HepG2 (cell line): ENCODE results near the gene CHN2. TPM values are rescaled to one million over a fixed set of nuclear protein-coding genes. Genes with fewer than 3 reads are reported as not detected.

ENCODE experiments used
- ATAC-seq: fragments of 200-7000 bp; cut with Tn5 transposase; 3 replicates; pipeline ENCODE4 v1.9.1; 2020; ENCODE audit warnings: mild to moderate bottlenecking, moderate library complexity
- BruUV-seq: library from RNA; stranded (reverse); fragments of 400-500 nt; replicated peaks from 2 replicates; lab custom pipeline; 2021; lab: Mats Ljungman, UMichigan
- CTCF ChIA-PET: fragments of 300-600 bp; formaldehyde crosslinking; extraction: SDS; loops from one replicate; lab custom pipeline; 2021; ENCODE audit warnings: low total read pairs, inconsistent platforms, low intra/inter-chr PET ratio; lab: Yijun Ruan, JAX
- POLR2A ChIA-PET: fragments of 350-600 bp; sonication (Branson Sonifier 250); formaldehyde crosslinking; loops from one replicate; lab custom pipeline; 2020; ENCODE audit warnings: antibody characterized with exemption, inconsistent platforms; lab: Yijun Ruan, JAX
- DNase-seq: peaks from one replicate; pipeline ENCODE4 v3.0.0-alpha.2; 2015; ENCODE audit warnings: low spot score
- FAIRE-seq: peaks from 3 replicates; lab custom pipeline; 2011; peaks lifted over from hg19 to GRCh38; lab: Jason Lieb, UNC
- H2AFZ ChIP-seq: one replicate; pipeline ENCODE4 v1.6.1; 2011; ENCODE audit warnings: low read length, inconsistent platforms
- H3K27ac ChIP-seq: fragments of 300-600 bp; 3 replicates; pipeline ENCODE4 v1.8.0; 2011; ENCODE audit warnings: mixed run types, mild to moderate bottlenecking, mixed read lengths, low read length, inconsistent platforms; ENCODE audit not compliant: insufficient read depth; ENCODE audit errors: extremely low read length
- H3K27me3 ChIP-seq, 2 experiments: fragments of 200-600 bp in 1 of 2; 2 replicates in 1 of 2; 3 replicates in 1 of 2; pipeline versions ENCODE4 v1.6.0 to v1.8.0; 2011; ENCODE audit warnings: low read length in 2 of 2, mild to moderate bottlenecking in 2 of 2, moderate library complexity in 2 of 2, inconsistent platforms in 1 of 2; ENCODE audit not compliant: insufficient read depth in 2 of 2, control insufficient read depth in 1 of 2
- H3K36me3 ChIP-seq, 2 experiments: fragments of 200-600 bp in 1 of 2; replicated peaks in 1 of 2; 2 replicates in 1 of 2; 3 replicates in 1 of 2; pipeline versions ENCODE4 v1.5.1 to v1.8.0; 2011; ENCODE audit warnings: low read length in 2 of 2, inconsistent platforms in 1 of 2; ENCODE audit not compliant: insufficient read depth in 2 of 2, control insufficient read depth in 1 of 2
- H3K4me1 ChIP-seq: 2 replicates; pipeline ENCODE4 v1.5.1; 2012; ENCODE audit warnings: low read length, inconsistent platforms; ENCODE audit not compliant: insufficient read depth
- H3K4me2 ChIP-seq: 2 replicates; pipeline ENCODE4 v1.6.0; 2011; ENCODE audit warnings: low read depth, low read length, inconsistent platforms
- H3K4me3 ChIP-seq, 3 experiments: fragments of 200-600 bp in 1 of 3; sonication (generic), shearing (Covaris generic) in 1 of 3; replicated peaks in 1 of 3; 2 replicates each; pipeline ENCODE4 v1.5.1; 2011 to 2016; ENCODE audit warnings: low read length in 3 of 3, inconsistent platforms in 2 of 3, low read depth in 2 of 3, mild to moderate bottlenecking in 2 of 3, control low read depth in 1 of 3, mixed read lengths in 1 of 3; ENCODE audit not compliant: insufficient read depth in 1 of 3
- H3K79me2 ChIP-seq: one replicate; pipeline ENCODE4 v1.6.1; 2011; ENCODE audit warnings: low read length, inconsistent platforms; ENCODE audit not compliant: insufficient read depth
- H3K9ac ChIP-seq: 2 replicates; pipeline ENCODE4 v1.6.0; 2011; ENCODE audit warnings: mild to moderate bottlenecking, low read depth, low read length, inconsistent platforms; ENCODE audit not compliant: insufficient read depth
- H3K9me3 ChIP-seq: 2 replicates; pipeline ENCODE4 v1.5.1; 2012; ENCODE audit warnings: mild to moderate bottlenecking, low read length
- H4K20me1 ChIP-seq: 2 replicates; pipeline ENCODE4 v1.6.0; 2011; ENCODE audit warnings: inconsistent platforms, mild to moderate bottlenecking, low read length, moderate library complexity; ENCODE audit not compliant: insufficient read depth
- ATRX ChIP-seq: sonication (generic); formaldehyde crosslinking; IDR thresholded peaks from 2 replicates; pipeline ENCODE4 v1.4.0; 2020; ENCODE audit warnings: missing genetic modification reagents, borderline replicate concordance
- ELF1 ChIP-seq: sonication (generic); formaldehyde crosslinking; IDR thresholded peaks from 2 replicates; pipeline ENCODE4 v1.4.0; 2020; ENCODE audit warnings: missing genetic modification reagents
- MYC ChIP-seq: sonication (generic); formaldehyde crosslinking; IDR thresholded peaks from 2 replicates; pipeline ENCODE4 v1.9.0; 2021; ENCODE audit warnings: missing genetic modification reagents, borderline replicate concordance
- NCOR1 ChIP-seq: fragments of 200-600 bp; sonication (generic); IDR thresholded peaks from 2 replicates; pipeline ENCODE4 v1.7.0; 2017; ENCODE audit warnings: antibody characterized with exemption, low read length, borderline replicate concordance
- REL ChIP-seq: sonication (generic); formaldehyde crosslinking; conservative IDR thresholded peaks from 2 replicates; pipeline ENCODE4 v1.8.0; 2022; ENCODE audit warnings: mild to moderate bottlenecking, missing genetic modification reagents, moderate library complexity
- SMC3 ChIP-seq: IDR thresholded peaks from 2 replicates; pipeline ENCODE4 v1.6.1; 2011; ENCODE audit warnings: low read length, improper control_type of control experiment
- TCF7L2 ChIP-seq: IDR thresholded peaks from 2 replicates; pipeline ENCODE4 v1.6.1; 2011; ENCODE audit warnings: mild to moderate bottlenecking, low read depth, low read length, moderate library complexity
- TEAD3 ChIP-seq: optimal IDR thresholded peaks from 2 replicates; pipeline ENCODE3; 2016; ENCODE audit warnings: borderline replicate concordance
- ZNF160 ChIP-seq: sonication (generic); formaldehyde crosslinking; IDR thresholded peaks from 2 replicates; pipeline ENCODE4 v1.8.0; 2022; ENCODE audit warnings: mild to moderate bottlenecking, inconsistent platforms, missing genetic modification reagents
- ZNF331 ChIP-seq: sonication (generic); formaldehyde crosslinking; IDR thresholded peaks from 2 replicates; pipeline ENCODE4 v1.4.0; 2020; ENCODE audit warnings: missing genetic modification reagents
- ZNF563 ChIP-seq: sonication (generic); formaldehyde crosslinking; IDR thresholded peaks from 2 replicates; pipeline ENCODE4 v1.8.0; 2022; ENCODE audit warnings: mild to moderate bottlenecking, moderate library complexity, missing genetic modification reagents
- ZNF720 ChIP-seq: sonication (generic); formaldehyde crosslinking; IDR thresholded peaks from 2 replicates; pipeline ENCODE4 v1.4.0; 2020; ENCODE audit warnings: missing genetic modification reagents
- ZNF792 ChIP-seq: IDR thresholded peaks from 2 replicates; pipeline ENCODE4 v1.6.1; 2016
- WGBS: methylation state at CpG from one replicate; pipeline ENCODE4 v1.1.6; 2017; ENCODE audit warnings: low lambda C conversion rate; 5-methylcytosine and 5-hydroxymethylcytosine counted together
- in situ Hi-C: cut with HindIII; loops from 2 replicates; pipeline ENCODE4 v1.10.0; 2017; ENCODE audit warnings: low pct_unique_long_range_greater_than_20kb; ENCODE audit not compliant: extremely low pct_ligation_motif_present
- intact Hi-C: fragments of 100-400 bp; cut with micrococcal nuclease; formaldehyde crosslinking; loops from one replicate; pipeline ENCODE4 v1.10.0; 2022; ENCODE audit not compliant: unreplicated experiment
- polyA plus RNA-seq, 8 experiments: library from polyadenylated mRNA; depleted of rRNA in 3 of 8; stranded (reverse) in 7 of 8; unstranded in 1 of 8; fragments of >200 nt; fragmentation: Illumina TruSeq in 4 of 8; extraction: Trizol in 4 of 8; gene quantifications; 2 replicates each; pipeline versions ENCODE4 v1.2.1 to v1.2.3, GENCODE V29; 2011 to 2016; ENCODE audit warnings: low read depth in 4 of 8, missing spikeins in 1 of 8, mixed read lengths in 1 of 8; ENCODE audit not compliant: insufficient read depth in 1 of 8
- total RNA-seq, 5 experiments: library from RNA; depleted of rRNA; stranded (reverse); fragments of >200 nt; fragmentation: Illumina TruSeq; extraction: Trizol; gene quantifications; 2 replicates each; pipeline ENCODE4 v1.2.3, GENCODE V29; 2016; ENCODE audit warnings: low read depth in 1 of 5
- TF ChIP-seq, protein P1 (sequence below): IDR thresholded peaks from 2 replicates; pipeline ENCODE4 v1.6.1; 2016
- TF ChIP-seq, protein P2 (sequence below): sonication (generic); formaldehyde crosslinking; IDR thresholded peaks from 2 replicates; pipeline ENCODE4 v1.5.0; 2020; ENCODE audit warnings: mild to moderate bottlenecking, missing genetic modification reagents
- TF ChIP-seq, protein P3 (sequence below): sonication (generic); formaldehyde crosslinking; IDR thresholded peaks from 2 replicates; pipeline ENCODE4 v1.4.0; 2020; ENCODE audit warnings: missing genetic modification reagents, low read depth, mild to moderate bottlenecking, borderline replicate concordance
- TF ChIP-seq, protein P4 (sequence below): sonication (generic); formaldehyde crosslinking; IDR thresholded peaks from 2 replicates; pipeline ENCODE4 v1.4.0; 2020; ENCODE audit warnings: low read depth, missing genetic modification reagents

CHN2 gene
- total and polyA plus RNA-seq, 2 of the 13 experiments (the other 11 are each of a cell fraction or from before 2014, with no cell fraction given) = 23.5 to 30.5 TPM

DNA sequence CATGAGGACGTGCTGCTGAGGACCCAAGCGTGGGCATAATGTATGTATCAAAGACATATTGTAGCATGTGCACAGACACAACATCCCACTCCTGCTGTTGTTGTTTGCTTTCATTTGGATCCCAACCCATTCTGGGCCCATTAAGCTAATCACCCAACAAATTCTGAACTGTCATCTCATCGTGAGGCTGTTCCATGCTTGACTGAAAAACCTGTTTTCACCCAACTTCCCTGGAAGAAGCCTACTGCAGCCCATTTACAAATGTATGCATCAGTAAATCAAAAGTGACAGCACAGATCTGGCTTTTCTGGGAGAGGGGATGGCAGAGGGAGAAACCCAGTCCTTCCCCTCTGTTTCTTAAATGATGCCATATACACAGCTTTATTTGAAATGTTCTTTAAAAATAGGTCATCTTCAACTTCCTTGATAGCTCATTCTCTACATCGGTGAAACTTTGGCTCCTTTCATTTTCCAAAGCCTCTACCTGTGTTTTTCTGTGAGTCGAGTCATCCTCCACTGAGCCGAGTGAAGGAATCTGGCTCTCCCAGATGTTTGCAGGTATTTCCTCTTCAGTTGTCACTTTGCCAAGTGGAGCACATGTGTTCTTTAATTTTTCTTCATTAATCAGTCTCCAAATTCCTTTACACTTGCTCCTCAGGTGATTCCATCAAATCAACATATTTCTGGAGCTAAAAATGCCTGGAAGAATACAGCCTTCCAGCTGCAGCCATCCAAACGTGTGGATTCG lies 151.8 kb downstream of the CHN2 start:
- 98% methylated on average over 6 of the region's 8 CpGs for WGBS
- TF ChIP-seq NCOR1 (no peak), ZNF331 (CRISPR knock-in tag) (no peak), REL (CRISPR knock-in tag) (no peak), ELF1 (CRISPR knock-in tag) (no peak), MYC (CRISPR knock-in tag) (no peak), TEAD3 (no peak), SMC3 (no peak), TCF7L2 (no peak), ZNF720 (no peak), ATRX (CRISPR knock-in tag) (no peak), ZNF160 (CRISPR knock-in tag) (no peak), ZNF792 (no peak), ZNF563 (no peak)
- TF ChIP-seq, protein P1, sequence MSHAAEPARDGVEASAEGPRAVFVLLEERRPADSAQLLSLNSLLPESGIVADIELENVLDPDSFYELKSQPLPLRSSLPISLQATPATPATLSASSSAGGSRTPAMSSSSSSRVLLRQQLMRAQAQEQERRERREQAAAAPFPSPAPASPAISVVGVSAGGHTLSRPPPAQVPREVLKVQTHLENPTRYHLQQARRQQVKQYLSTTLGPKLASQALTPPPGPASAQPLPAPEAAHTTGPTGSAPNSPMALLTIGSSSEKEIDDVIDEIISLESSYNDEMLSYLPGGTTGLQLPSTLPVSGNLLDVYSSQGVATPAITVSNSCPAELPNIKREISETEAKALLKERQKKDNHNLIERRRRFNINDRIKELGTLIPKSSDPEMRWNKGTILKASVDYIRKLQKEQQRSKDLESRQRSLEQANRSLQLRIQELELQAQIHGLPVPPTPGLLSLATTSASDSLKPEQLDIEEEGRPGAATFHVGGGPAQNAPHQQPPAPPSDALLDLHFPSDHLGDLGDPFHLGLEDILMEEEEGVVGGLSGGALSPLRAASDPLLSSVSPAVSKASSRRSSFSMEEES (CRISPR knock-in tag) = no peak
- TF ChIP-seq, protein P2, sequence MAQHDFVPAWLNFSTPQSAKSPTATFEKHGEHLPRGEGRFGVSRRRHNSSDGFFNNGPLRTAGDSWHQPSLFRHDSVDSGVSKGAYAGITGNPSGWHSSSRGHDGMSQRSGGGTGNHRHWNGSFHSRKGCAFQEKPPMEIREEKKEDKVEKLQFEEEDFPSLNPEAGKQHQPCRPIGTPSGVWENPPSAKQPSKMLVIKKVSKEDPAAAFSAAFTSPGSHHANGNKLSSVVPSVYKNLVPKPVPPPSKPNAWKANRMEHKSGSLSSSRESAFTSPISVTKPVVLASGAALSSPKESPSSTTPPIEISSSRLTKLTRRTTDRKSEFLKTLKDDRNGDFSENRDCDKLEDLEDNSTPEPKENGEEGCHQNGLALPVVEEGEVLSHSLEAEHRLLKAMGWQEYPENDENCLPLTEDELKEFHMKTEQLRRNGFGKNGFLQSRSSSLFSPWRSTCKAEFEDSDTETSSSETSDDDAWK = no peak
- TF ChIP-seq, protein P3, sequence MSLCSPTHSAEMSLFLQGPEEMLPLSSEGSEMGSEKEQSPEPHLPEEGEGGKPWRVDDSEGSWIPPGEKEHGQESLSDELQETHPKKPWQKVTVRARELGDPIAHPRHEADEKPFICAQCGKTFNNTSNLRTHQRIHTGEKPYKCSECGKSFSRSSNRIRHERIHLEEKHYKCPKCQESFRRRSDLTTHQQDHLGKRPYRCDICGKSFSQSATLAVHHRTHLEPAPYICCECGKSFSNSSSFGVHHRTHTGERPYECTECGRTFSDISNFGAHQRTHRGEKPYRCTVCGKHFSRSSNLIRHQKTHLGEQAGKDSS (CRISPR knock-in tag) = no peak
- TF ChIP-seq, protein P4, sequence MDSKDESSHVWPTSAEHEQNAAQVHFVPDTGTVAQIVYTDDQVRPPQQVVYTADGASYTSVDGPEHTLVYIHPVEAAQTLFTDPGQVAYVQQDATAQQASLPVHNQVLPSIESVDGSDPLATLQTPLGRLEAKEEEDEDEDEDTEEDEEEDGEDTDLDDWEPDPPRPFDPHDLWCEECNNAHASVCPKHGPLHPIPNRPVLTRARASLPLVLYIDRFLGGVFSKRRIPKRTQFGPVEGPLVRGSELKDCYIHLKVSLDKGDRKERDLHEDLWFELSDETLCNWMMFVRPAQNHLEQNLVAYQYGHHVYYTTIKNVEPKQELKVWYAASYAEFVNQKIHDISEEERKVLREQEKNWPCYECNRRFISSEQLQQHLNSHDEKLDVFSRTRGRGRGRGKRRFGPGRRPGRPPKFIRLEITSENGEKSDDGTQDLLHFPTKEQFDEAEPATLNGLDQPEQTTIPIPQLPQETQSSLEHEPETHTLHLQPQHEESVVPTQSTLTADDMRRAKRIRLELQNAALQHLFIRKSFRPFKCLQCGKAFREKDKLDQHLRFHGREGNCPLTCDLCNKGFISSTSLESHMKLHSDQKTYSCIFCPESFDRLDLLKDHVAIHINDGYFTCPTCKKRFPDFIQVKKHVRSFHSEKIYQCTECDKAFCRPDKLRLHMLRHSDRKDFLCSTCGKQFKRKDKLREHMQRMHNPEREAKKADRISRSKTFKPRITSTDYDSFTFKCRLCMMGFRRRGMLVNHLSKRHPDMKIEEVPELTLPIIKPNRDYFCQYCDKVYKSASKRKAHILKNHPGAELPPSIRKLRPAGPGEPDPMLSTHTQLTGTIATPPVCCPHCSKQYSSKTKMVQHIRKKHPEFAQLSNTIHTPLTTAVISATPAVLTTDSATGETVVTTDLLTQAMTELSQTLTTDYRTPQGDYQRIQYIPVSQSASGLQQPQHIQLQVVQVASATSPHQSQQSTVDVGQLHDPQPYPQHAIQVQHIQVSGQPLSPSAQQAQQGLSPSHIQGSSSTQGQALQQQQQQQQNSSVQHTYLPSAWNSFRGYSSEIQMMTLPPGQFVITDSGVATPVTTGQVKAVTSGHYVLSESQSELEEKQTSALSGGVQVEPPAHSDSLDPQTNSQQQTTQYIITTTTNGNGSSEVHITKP (CRISPR knock-in tag) = no peak

More for the DNA sequence above, 151.8 kb downstream of the CHN2 start:
- peaks cover 5 to 8% of the 10 kb centered on the region in 2 experiments; a peak in 2 of 5 replicates for H3K36me3 ChIP-seq
- peaks cover 11% of the 10 kb centered on the region for H3K79me2 ChIP-seq
- intact Hi-C loops (loop anchor here (5.0 kb wide), 2 partner anchors 61 to 424 kb away; no protein-coding TSS in a partner anchor), in situ Hi-C loops (loop anchor here (5.0 kb wide), 1 partner anchor 424 kb away; no protein-coding TSS in a partner anchor)
- H3K4me1 ChIP-seq = peaks cover 36% of the 10 kb centered on the region
- no peaks in the 10 kb centered on the region for H4K20me1 ChIP-seq
- ATAC-seq (no peak), FAIRE-seq (no peak), DNase-seq (no peak)
- ChIA-PET POLR2A (interaction anchor here (0.6 kb wide), 1 partner anchor 156 kb away, joined by 3 read pairs; no protein-coding TSS in a partner anchor), CTCF (interaction anchor here (1.4 to 1.8 kb wide), 2 partner anchors 157 to 424 kb away, joined by 9 to 10 read pairs; no protein-coding TSS in a partner anchor)
- H3K9ac ChIP-seq = no peak overlapping the region
- no peaks in the 10 kb centered on the region for H3K9me3 ChIP-seq
- no peak overlapping the region for H3K4me3 ChIP-seq
- H3K27ac ChIP-seq = no peak overlapping the region
- H2AFZ ChIP-seq = no peak overlapping the region
- H3K4me2 ChIP-seq = no peak overlapping the region
- no TSS peak for BruUV-seq
- no peaks in the 10 kb centered on the region for H3K27me3 ChIP-seq
